DND-41 (cell line): ENCODE measurements around the gene TTC4.

Source experiments
- ATAC-seq: fragments of 200-7000 bp; cut with Tn5 transposase; 3 replicates; pipeline ENCODE4 v1.9.1; 2021; ENCODE audit warnings: low read depth; ENCODE audit not compliant: insufficient read depth
- DNase-seq: peaks from one replicate; pipeline ENCODE4 v3.0.0-alpha.2; 2020
- H2AFZ ChIP-seq: 2 replicates; pipeline ENCODE4 v1.6.0; 2012; ENCODE audit warnings: low read depth, low read length
- H3K27ac ChIP-seq: 2 replicates; pipeline ENCODE4 v1.5.1; 2012; ENCODE audit warnings: low read length, inconsistent platforms
- H3K27me3 ChIP-seq: fragments of 200-600 bp; sonication (generic); 2 replicates; pipeline ENCODE4 v1.6.0; 2012; ENCODE audit warnings: low read length, mild to moderate bottlenecking, inconsistent platforms; ENCODE audit not compliant: insufficient read depth, poor library complexity
- H3K36me3 ChIP-seq: 2 replicates; pipeline ENCODE4 v1.5.1; 2012; ENCODE audit warnings: low read length, inconsistent platforms; ENCODE audit not compliant: insufficient read depth
- H3K4me1 ChIP-seq: 2 replicates; pipeline ENCODE4 v1.5.1; 2012; ENCODE audit warnings: mild to moderate bottlenecking, low read length; ENCODE audit not compliant: insufficient read depth
- H3K4me2 ChIP-seq: 2 replicates; pipeline ENCODE4 v1.6.0; 2012; ENCODE audit warnings: mild to moderate bottlenecking, moderate library complexity, low read length, inconsistent platforms; ENCODE audit not compliant: insufficient read depth
- H3K4me3 ChIP-seq, 2 experiments: fragments of 200-600 bp in 1 of 2; shearing (Covaris generic) in 1 of 2; 2 replicates each; pipeline ENCODE4 v1.5.1; 2012 to 2016; ENCODE audit warnings: inconsistent platforms in 2 of 2, low read length in 2 of 2, mild to moderate bottlenecking in 2 of 2, low read depth in 1 of 2, moderate library complexity in 1 of 2
- H3K79me2 ChIP-seq: 2 replicates; pipeline ENCODE4 v1.6.0; 2012; ENCODE audit warnings: low read length, inconsistent platforms; ENCODE audit not compliant: insufficient read depth
- H3K9ac ChIP-seq: 2 replicates; pipeline ENCODE4 v1.6.0; 2012; ENCODE audit warnings: low read depth, mild to moderate bottlenecking, inconsistent platforms, low read length, moderate library complexity
- H3K9me3 ChIP-seq: 2 replicates; pipeline ENCODE4 v1.5.1; 2012; ENCODE audit warnings: low read length, moderate library complexity, mild to moderate bottlenecking, inconsistent platforms; ENCODE audit not compliant: insufficient read depth, severe bottlenecking
- H4K20me1 ChIP-seq: 2 replicates; pipeline ENCODE4 v1.6.0; 2012; ENCODE audit warnings: low read length; ENCODE audit not compliant: insufficient read depth
- EZH2 ChIP-seq: IDR thresholded peaks from 3 replicates; pipeline ENCODE4 v1.6.1; 2012; ENCODE audit warnings: borderline replicate concordance, low read depth, mild to moderate bottlenecking, moderate library complexity, low read length, inconsistent platforms; ENCODE audit not compliant: severe bottlenecking
- TF ChIP-seq, protein P1 (sequence below): IDR thresholded peaks from 2 replicates; pipeline ENCODE4 v1.5.1; 2012; ENCODE audit warnings: borderline replicate concordance, low read length, moderate library complexity, mild to moderate bottlenecking; ENCODE audit not compliant: poor library complexity, severe bottlenecking; ENCODE audit errors: extremely low read depth

TTC4 gene

DNA sequence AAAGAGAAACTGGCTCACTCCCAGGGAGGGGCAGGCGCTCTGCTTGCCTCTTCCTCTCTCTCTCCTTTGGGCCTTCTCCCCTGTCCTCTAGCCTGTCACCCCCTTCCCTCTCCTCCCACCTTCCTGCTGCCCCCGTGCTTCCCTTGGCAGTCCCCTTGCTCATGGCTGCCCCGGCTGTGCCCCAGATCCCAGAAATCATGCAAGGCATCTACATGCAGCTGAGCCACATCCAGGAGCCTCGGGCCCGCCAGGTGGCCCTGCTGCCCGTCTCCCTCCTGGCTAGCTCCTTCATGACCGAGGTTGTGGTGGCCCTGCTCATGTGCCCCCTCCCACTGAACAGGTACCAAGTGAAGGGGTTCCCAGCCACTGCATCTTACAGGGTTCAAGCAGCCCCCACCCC is 36.0 kb upstream of the TTC4 start:
- Histone ChIP-seq H3K9ac (no peak overlapping the region), H3K4me2 (no peak overlapping the region), H3K27me3 (peaks cover 18% of the 10 kb centered on the region), H3K4me3 (no peak overlapping the region), H3K36me3 (no peaks in the 10 kb centered on the region), H3K27ac (no peak overlapping the region), H3K79me2 (no peaks in the 10 kb centered on the region), H3K9me3 (no peaks in the 10 kb centered on the region), H2AFZ (no peak overlapping the region), H4K20me1 (no peaks in the 10 kb centered on the region), H3K4me1 (no peaks in the 10 kb centered on the region)
- DNase-seq: no peak
- TF ChIP-seq, protein P1, sequence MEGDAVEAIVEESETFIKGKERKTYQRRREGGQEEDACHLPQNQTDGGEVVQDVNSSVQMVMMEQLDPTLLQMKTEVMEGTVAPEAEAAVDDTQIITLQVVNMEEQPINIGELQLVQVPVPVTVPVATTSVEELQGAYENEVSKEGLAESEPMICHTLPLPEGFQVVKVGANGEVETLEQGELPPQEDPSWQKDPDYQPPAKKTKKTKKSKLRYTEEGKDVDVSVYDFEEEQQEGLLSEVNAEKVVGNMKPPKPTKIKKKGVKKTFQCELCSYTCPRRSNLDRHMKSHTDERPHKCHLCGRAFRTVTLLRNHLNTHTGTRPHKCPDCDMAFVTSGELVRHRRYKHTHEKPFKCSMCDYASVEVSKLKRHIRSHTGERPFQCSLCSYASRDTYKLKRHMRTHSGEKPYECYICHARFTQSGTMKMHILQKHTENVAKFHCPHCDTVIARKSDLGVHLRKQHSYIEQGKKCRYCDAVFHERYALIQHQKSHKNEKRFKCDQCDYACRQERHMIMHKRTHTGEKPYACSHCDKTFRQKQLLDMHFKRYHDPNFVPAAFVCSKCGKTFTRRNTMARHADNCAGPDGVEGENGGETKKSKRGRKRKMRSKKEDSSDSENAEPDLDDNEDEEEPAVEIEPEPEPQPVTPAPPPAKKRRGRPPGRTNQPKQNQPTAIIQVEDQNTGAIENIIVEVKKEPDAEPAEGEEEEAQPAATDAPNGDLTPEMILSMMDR: no peak
- TF ChIP-seq EZH2: no peak
- ATAC-seq: no peak

DNA sequence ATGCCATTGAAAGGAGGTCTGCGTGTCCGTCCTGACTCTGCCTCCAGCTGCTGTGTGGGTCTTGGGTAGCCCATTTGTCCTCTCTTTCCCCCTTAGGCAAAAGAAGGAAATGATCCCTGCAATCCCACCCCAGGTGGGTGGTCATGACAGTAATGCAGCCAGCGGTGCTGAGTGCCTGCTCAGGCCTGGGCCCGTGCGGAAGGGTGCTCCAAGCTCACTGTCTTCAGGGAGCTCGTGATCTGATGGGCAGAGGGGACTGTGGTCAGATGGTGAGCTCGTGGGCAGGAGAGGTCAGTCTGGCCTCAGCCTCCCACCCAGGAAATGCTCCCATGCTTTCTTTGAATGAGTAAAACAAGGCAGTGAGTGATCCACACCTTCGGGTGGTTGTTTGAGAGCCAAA is 35.3 kb upstream of the TTC4 start:
- ATAC-seq (no peak), DNase-seq (no peak)
- Histone ChIP-seq H4K20me1 (no peaks in the 10 kb centered on the region), H3K4me3 (no peak overlapping the region), H3K9ac (no peak overlapping the region), H3K4me2 (no peak overlapping the region), H3K27ac (no peak overlapping the region), H3K79me2 (no peaks in the 10 kb centered on the region), H3K4me1 (no peaks in the 10 kb centered on the region), H3K36me3 (no peaks in the 10 kb centered on the region), H3K9me3 (no peaks in the 10 kb centered on the region), H3K27me3 (peaks cover 18% of the 10 kb centered on the region), H2AFZ (no peak overlapping the region)
- TF ChIP-seq EZH2: no peak
- TF ChIP-seq, protein P1: no peak

DNA sequence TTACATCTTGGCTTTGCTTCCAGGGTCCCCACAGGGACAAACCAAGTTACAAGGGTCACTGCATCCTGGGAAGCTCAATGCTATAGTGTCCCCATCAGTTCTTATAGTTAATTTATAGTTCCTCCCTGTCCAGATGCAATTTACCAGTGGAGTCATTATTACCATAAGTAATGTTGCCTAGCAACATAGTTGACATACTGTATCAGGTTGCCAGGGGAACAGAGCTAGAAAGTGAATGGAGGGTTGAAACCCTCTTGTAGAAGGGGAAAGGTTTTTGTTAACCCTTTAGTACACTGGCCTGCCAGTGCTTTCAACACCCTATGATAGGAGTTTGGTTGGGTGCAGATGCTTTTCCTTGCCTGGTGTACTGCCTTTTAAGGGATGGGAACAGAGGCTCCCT is 34.3 kb upstream of the TTC4 start:
- no peak for TF ChIP-seq EZH2
- TF ChIP-seq, protein P1: no peak
- H3K4me1 ChIP-seq: no peaks in the 10 kb centered on the region
- H3K27me3 ChIP-seq: peaks cover 18% of the 10 kb centered on the region
- ATAC-seq (no peak), DNase-seq (no peak)
- H2AFZ ChIP-seq: no peak overlapping the region
- no peaks in the 10 kb centered on the region for H3K79me2 ChIP-seq
- no peaks in the 10 kb centered on the region for H3K36me3 ChIP-seq
- H3K9ac ChIP-seq: no peak overlapping the region
- H3K9me3 ChIP-seq: no peaks in the 10 kb centered on the region
- H3K27ac ChIP-seq: no peak overlapping the region
- no peaks in the 10 kb centered on the region for H4K20me1 ChIP-seq
- H3K4me2 ChIP-seq: no peak overlapping the region
- no peak overlapping the region for H3K4me3 ChIP-seq

DNA sequence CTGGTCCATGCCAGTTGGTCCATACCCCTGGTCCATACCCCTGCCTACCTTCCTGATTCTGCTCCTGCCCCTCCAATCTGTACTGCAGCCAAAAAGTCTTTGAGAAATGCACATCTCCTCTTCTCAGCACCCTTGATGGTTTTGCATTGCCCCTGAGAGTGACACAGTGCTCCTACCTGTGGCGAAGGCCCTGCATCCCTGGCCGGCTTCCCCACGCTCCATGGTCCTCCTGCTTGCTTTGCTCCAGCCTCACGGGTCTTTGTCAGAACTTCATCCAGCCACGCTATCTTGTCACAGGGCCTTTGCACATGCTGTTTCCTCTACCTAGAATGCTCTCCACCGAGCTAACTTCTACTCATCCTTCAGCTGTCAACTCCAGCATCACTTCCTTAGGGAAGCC is 32.2 kb upstream of the TTC4 start:
- ATAC-seq: no peak
- Histone ChIP-seq H4K20me1 (no peaks in the 10 kb centered on the region), H3K27me3 (peaks cover 9% of the 10 kb centered on the region), H3K36me3 (no peaks in the 10 kb centered on the region), H3K4me1 (no peaks in the 10 kb centered on the region), H3K27ac (no peak overlapping the region), H3K4me3 (no peak overlapping the region), H2AFZ (no peak overlapping the region), H3K9ac (no peak overlapping the region), H3K9me3 (no peaks in the 10 kb centered on the region), H3K79me2 (no peaks in the 10 kb centered on the region), H3K4me2 (no peak overlapping the region)
- no peak for DNase-seq
- TF ChIP-seq, protein P1: no peak
- no peak for TF ChIP-seq EZH2
